HFF-Myc (cell line): ENCODE results near the gene PLB1.

Experiments
- DNase-seq: peaks from one replicate; pipeline ENCODE4 v3.0.0-alpha.2; 2011; ENCODE audit warnings: low read depth; ENCODE audit errors: extremely low read depth
- H3K4me3 ChIP-seq: replicated peaks from 2 replicates; pipeline ENCODE4 v1.5.1; 2011; ENCODE audit warnings: low read depth, mild to moderate bottlenecking, control low read depth, low read length
- CTCF ChIP-seq: IDR thresholded peaks from 2 replicates; pipeline ENCODE4 v1.5.1; 2012; ENCODE audit warnings: mild to moderate bottlenecking, low read depth, low read length, control low read depth; ENCODE audit errors: missing control alignments

PLB1 gene

GRCh38 chr2:28454016-28454930, 41.6 kb upstream of the PLB1 start:
- H3K4me3 ChIP-seq: no peak overlapping the region
- no peak for TF ChIP-seq CTCF
- DNase-seq: no peak

- DNase-seq: no peak
- no peak for TF ChIP-seq CTCF
- H3K4me3 ChIP-seq: no peak overlapping the region
Measured at GRCh38 chr2:28457237-28457636, 38.6 kb upstream of the PLB1 start.

GRCh38 chr2:28461056-28461455, 34.8 kb upstream of the PLB1 start:
- H3K4me3 ChIP-seq: no peak overlapping the region
- no peak for TF ChIP-seq CTCF
- DNase-seq: no peak

- no peak for DNase-seq
- TF ChIP-seq CTCF: no peak
- no peak overlapping the region for H3K4me3 ChIP-seq
Measured at GRCh38 chr2:28462122-28462521, 33.7 kb upstream of the PLB1 start.

- no peak for DNase-seq
- TF ChIP-seq CTCF: no peak
- H3K4me3 ChIP-seq: no peak overlapping the region
Measured at GRCh38 chr2:28463211-28463816, 32.5 kb upstream of the PLB1 start.

- no peak for TF ChIP-seq CTCF
- no peak for DNase-seq
- no peak overlapping the region for H3K4me3 ChIP-seq
Measured at GRCh38 chr2:28463893-28464292, 32.0 kb upstream of the PLB1 start.
